GM21447 (cell line): Measurements from ENCODE around the gene RPS6KA2.

ENCODE experiments used
- ATAC-seq: cut with Tn5 transposase; IDR thresholded peaks from one replicate; pipeline ENCODE4 v1.9.1; 2021; ENCODE audit not compliant: unreplicated experiment

The RPS6KA2 gene

DNA sequence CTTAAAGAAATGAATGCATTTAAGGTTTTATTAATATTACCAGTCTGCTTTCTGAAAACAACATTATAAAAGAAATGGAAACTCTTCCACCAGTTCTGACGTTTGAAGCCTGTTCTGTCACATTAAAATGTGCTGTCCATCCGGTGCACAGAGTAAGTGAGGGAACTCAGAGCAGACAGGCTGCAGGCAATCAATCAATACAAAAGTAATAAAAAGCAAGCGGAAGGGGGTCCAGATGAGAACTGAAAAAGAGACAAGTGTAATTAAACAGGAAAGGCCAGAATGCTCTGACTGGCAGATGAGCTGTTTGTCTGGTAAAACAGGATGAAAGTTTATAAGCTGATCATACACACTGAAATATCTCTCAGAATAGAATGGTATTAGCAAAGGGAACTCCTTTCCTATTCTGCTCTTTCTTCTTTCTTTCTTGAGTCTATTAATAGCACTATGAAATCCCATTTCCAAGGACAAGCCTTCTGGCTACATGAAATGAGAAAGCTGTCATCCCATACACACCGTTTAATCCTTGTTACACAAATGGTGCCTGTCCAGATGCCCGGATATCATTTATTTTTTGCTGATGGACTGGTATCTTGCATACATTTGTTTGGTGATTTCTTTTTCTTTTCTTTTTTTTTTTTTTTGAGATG, 134.8 kb downstream of the RPS6KA2 start:
- ATAC-seq, result no peak

GRCh38 chr6:166490671-166491500, 136.2 kb downstream of the RPS6KA2 start:
- ATAC-seq, result no peak

GRCh38 chr6:166489301-166490155, 137.5 kb downstream of the RPS6KA2 start:
- no peak for ATAC-seq

- no peak for ATAC-seq
Observed at GRCh38 chr6:166488701-166489100, 138.3 kb downstream of the RPS6KA2 start.

GRCh38 chr6:166488076-166488685, 138.9 kb downstream of the RPS6KA2 start:
- ATAC-seq, result peak; percentile 93

DNA sequence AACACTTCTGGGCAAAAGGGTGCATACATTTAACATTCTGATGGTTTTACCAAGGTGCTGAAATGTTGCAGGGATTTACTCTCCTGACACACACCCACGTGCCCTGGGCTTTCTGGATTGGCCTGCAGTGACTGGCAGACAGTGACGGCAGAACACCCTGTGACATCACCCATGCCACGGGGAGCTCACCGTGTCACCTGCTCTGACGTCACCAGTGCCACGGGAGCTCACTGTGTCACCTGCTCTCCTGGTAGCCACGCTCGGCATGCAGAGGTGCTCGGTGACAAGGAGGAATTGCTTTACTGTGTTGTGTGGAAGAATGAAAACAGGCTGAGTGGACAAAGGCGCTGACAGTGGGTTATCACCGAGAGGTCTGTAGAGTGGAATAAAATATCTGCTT, 139.9 kb downstream of the RPS6KA2 start:
- no peak for ATAC-seq

- ATAC-seq, result no peak
Observed at GRCh38 chr6:166486536-166486880, 140.5 kb downstream of the RPS6KA2 start.

DNA sequence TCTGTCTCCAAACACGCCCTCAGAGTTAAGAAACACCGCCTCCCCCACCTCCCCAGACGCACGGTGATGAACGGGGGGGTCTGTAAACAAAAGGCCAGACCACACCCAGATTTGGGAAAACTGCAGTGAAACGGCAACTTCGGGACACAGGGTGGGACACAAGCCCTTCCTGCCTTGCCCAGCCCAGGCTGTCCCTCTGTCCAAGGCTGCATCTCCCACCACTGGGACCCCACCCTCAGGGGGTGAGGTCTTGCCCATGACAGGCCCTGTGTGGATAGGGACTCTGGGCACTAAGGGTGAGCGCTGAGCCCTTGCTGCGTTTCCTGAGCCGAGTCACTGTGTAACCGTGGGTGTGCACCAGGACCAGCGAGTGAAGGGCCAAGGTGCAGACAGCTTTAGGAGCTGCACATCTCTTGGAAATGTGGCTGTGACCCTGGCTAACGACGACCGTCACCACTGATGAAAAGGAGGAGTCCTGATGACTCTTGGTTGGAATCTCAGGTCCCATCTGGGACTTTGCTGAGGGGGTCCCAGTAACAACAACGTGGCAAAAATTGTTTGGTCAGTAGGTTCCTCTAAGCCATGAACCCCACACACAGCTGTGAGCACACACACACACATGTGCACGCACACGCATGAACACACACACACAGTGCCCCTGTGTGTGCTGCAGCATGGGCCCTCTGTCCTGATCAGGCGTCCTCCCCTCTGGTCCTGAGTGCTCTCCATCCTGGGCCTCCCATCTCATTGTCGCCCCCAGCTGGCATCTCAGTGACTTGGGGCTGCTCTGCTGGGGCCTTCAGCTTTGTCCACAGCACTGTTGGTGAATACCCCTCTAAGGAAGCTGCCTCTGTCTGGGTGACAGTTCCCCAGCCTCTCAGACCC, 141.2 kb downstream of the RPS6KA2 start:
- no peak for ATAC-seq

DNA sequence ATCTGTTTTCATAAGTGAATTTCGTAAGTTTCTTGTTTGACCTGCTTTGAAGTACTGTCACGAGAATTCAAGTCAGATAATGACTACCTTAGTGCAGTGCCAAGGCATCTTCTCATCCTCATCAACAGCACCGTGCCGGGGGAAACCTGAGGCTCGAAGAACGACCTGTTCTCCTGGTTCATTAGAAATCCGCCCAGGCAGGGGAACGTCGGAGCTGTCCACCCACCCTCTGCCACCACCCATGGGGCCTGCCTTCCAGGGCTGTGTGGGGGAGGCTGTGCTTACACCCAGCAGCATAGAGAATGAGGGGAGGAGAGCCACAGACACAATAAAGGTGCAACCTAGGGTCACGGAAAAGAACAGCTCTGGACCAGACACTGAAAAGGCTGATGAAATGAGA, 142.2 kb downstream of the RPS6KA2 start:
- no peak for ATAC-seq

GRCh38 chr6:166483573-166484250, 143.3 kb downstream of the RPS6KA2 start:
- ATAC-seq, result no peak

GRCh38 chr6:166483026-166483425, 144.0 kb downstream of the RPS6KA2 start:
- ATAC-seq, result no peak

DNA sequence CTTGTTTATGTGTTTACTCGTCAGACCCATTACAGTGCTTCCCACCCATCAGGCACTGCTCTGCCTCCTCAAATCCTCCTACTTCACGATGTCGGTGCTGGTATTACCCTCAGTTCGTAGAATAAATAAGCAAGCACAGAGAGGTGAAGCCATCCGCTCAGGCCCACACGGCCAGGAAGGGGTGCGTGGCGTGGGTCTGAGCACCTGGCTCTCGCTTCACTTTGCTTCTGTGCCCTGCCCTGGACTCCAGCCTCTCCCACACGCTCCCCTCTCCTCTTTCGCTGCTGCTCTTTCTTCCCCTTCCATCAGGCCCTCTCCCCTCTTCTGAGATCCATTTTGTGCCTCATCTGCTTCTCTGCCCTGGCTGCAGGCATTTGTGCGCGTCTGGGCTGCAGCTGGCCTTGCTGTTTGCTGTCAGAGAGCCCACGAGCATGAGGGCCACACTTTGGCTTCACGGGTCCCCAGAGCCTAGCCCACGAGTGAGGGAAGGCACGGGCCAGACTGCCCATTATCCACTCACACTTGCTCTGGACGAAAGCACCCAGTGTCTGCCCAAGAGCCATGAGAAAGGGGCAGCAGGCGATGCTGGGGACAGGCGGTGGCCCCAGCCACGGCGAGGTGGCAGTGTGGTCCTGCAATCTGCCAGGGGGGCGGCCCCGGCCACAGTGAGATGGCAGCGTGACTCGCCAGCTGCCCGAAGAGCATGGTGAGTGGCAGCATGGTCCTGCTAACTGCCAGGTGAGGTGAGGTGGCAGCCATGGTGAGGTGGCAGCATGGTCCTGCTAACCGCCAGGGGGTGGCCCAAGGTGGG, 148.1 kb downstream of the RPS6KA2 start:
- ATAC-seq, result no peak

- ATAC-seq, result no peak
Observed at GRCh38 chr6:166477647-166478365, 149.2 kb downstream of the RPS6KA2 start.

- ATAC-seq, result no peak
Observed at GRCh38 chr6:166476634-166477215, 150.3 kb downstream of the RPS6KA2 start.

DNA sequence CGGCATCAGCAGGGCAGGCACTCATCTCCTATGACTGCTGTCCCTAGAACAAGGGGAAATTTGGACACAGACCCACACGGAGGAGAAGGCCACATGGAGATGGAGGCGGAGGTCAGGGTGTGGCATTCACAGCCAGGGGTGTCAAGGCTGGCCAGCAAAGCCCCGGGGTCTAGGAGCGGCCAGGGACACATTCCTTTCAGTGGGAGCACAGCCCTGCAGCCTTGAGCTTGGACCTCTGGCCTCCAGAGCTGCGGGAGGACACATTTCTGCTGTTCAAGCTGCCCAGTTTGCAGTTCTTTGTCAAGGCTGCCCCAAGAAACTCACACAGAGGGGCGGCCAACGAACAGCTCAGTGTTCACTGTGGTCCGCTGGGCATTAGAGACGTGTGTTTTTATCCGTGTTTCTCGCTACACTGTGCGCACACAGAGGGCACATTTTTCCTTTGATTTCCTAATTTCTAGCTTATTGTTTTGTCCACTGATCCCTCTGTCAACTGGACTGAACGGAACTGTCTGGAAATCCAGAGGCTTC, 150.9 kb downstream of the RPS6KA2 start:
- no peak for ATAC-seq

GRCh38 chr6:166474721-166475565, 152.1 kb downstream of the RPS6KA2 start:
- no peak for ATAC-seq
